GM19035 (cell line): ENCODE measurements around the gene GALNT7.
A peak's percentile ranks its signal among the peaks of the same experiment; 100 is the strongest.

Experiments
- ATAC-seq: cut with Tn5 transposase; IDR thresholded peaks from one replicate; pipeline ENCODE4 v1.9.1; 2021; ENCODE audit not compliant: unreplicated experiment

The GALNT7 gene

GRCh38 chr4:173231916-173232315 lies 63.3 kb downstream of the GALNT7 start:
- ATAC-seq: peak; percentile 61

GRCh38 chr4:173233857-173234256 lies 65.2 kb downstream of the GALNT7 start:
- no peak for ATAC-seq

- ATAC-seq: no peak
Observed at GRCh38 chr4:173235050-173235449, 66.4 kb downstream of the GALNT7 start.

- ATAC-seq: no peak
Observed at GRCh38 chr4:173236301-173236700, 67.7 kb downstream of the GALNT7 start.

GRCh38 chr4:173237152-173237551 lies 68.5 kb downstream of the GALNT7 start:
- ATAC-seq: no peak

GRCh38 chr4:173237762-173238161 lies 69.2 kb downstream of the GALNT7 start:
- ATAC-seq: no peak

GRCh38 chr4:173240696-173241095 lies 72.1 kb downstream of the GALNT7 start:
- no peak for ATAC-seq

- no peak for ATAC-seq
Observed at GRCh38 chr4:173242466-173243250, 74.0 kb downstream of the GALNT7 start.

- ATAC-seq: no peak
Observed at GRCh38 chr4:173243321-173243720, 74.7 kb downstream of the GALNT7 start.

- peak; percentile 83 for ATAC-seq
Observed at GRCh38 chr4:173243917-173244658, 75.5 kb downstream of the GALNT7 start.

- ATAC-seq: no peak
Observed at GRCh38 chr4:173245952-173246351, 77.3 kb downstream of the GALNT7 start.

- ATAC-seq: no peak
Observed at GRCh38 chr4:173246719-173247118, 78.1 kb downstream of the GALNT7 start.

- ATAC-seq: no peak
Observed at GRCh38 chr4:173247321-173247720, 78.7 kb downstream of the GALNT7 start.

GRCh38 chr4:173248690-173249089 lies 80.1 kb downstream of the GALNT7 start:
- no peak for ATAC-seq

GRCh38 chr4:173252024-173252935 lies 83.7 kb downstream of the GALNT7 start:
- peak; percentile 79 for ATAC-seq

GRCh38 chr4:173253561-173253960 lies 85.0 kb downstream of the GALNT7 start:
- ATAC-seq: no peak

- no peak for ATAC-seq
Observed at GRCh38 chr4:173254646-173255045, 86.0 kb downstream of the GALNT7 start.

- no peak for ATAC-seq
Observed at GRCh38 chr4:173256825-173257224, 88.2 kb downstream of the GALNT7 start.

- peak; percentile 90 for ATAC-seq
Observed at GRCh38 chr4:173257732-173258717, 89.4 kb downstream of the GALNT7 start.

GRCh38 chr4:173258866-173259265 lies 90.3 kb downstream of the GALNT7 start:
- no peak for ATAC-seq
